ENCODE data around the gene AURKAIP1.

DNA sequence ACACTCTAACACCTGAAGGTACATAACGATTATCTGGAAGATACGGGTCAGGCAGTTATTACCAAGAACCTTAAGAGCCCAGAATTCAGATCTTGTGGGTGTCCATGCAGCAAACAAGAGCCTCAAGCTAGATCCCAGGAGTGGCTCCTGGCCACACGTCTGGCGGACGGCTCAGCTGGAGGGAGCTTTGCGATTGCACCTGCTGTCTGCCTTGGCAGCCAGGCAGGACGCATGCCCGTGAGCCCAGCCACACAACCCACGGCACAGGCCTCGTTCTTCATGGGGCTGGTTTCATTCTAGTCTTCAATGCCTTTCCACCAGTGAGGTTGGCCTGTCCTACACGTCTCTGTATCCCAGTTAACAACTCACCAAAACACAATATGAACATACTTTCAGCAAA lies 18.4 kb upstream of the AURKAIP1 start:
- TF ChIP-seq, protein P1, sequence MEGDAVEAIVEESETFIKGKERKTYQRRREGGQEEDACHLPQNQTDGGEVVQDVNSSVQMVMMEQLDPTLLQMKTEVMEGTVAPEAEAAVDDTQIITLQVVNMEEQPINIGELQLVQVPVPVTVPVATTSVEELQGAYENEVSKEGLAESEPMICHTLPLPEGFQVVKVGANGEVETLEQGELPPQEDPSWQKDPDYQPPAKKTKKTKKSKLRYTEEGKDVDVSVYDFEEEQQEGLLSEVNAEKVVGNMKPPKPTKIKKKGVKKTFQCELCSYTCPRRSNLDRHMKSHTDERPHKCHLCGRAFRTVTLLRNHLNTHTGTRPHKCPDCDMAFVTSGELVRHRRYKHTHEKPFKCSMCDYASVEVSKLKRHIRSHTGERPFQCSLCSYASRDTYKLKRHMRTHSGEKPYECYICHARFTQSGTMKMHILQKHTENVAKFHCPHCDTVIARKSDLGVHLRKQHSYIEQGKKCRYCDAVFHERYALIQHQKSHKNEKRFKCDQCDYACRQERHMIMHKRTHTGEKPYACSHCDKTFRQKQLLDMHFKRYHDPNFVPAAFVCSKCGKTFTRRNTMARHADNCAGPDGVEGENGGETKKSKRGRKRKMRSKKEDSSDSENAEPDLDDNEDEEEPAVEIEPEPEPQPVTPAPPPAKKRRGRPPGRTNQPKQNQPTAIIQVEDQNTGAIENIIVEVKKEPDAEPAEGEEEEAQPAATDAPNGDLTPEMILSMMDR (IDR thresholded peaks at IDR 0.05) = no peak
- TF ChIP-seq POLR2A (IDR thresholded peaks at IDR 0.05) = no peak

All from esophagus squamous epithelium (tissue), 4 donors.